Skin of body (tissue), 2 donors: Measurements from ENCODE around the gene CASP5. TPM values are rescaled to one million over a fixed set of nuclear protein-coding genes. Genes with fewer than 3 reads are reported as not detected.
A peak's percentile ranks its signal among the peaks of the same experiment; 100 is the strongest.
"Not testable (repeated sequence)": the region's sequence is repeated elsewhere in the genome, so short reads cannot be mapped to it uniquely, and the experiment has no call there.

Experiments used
- DNase-seq: peaks from one replicate; lab custom pipeline; 2025; lab: John Stamatoyannopoulos, UW
- total RNA-seq: library from RNA; depleted of rRNA; stranded (reverse); fragments of >200 nt; gene quantifications from one replicate; pipeline ENCODE4 v1.2.3, GENCODE V29; 2014

Gene CASP5
- total RNA-seq: 0.39 TPM

GRCh38 chr11:105023003-105023402 is at the start of gene CASP5:
Gene CASP5, minus strand, starts transcription at chr11:105023168. Its CDS starts 32 bp downstream, at chr11:105023136.
- no peak for DNase-seq

- not testable (repeated sequence) for DNase-seq
These were observed 49.1 kb upstream of the CASP5 start for GRCh38 chr11:105072080-105072479.

GRCh38 chr11:105071089-105071732 is 48.2 kb upstream of the CASP5 start:
- no peak for DNase-seq

- DNase-seq: no peak
These were observed 47.3 kb upstream of the CASP5 start for GRCh38 chr11:105070306-105070705.

- DNase-seq: not testable (repeated sequence)
These were observed 46.8 kb upstream of the CASP5 start for GRCh38 chr11:105069749-105070148.

GRCh38 chr11:105063245-105063941 is 40.4 kb upstream of the CASP5 start:
- DNase-seq: not testable (repeated sequence)

GRCh38 chr11:105057432-105057831 is 34.5 kb upstream of the CASP5 start:
- DNase-seq: no peak

GRCh38 chr11:105056446-105056845 is 33.5 kb upstream of the CASP5 start:
- DNase-seq: no peak

GRCh38 chr11:105054723-105055493 is 31.9 kb upstream of the CASP5 start:
- no peak for DNase-seq

- no peak for DNase-seq
These were observed 29.5 kb upstream of the CASP5 start for GRCh38 chr11:105052487-105052886.

- DNase-seq: no peak
These were observed 28.6 kb upstream of the CASP5 start for GRCh38 chr11:105051559-105051958.

GRCh38 chr11:105049481-105049880 is 26.5 kb upstream of the CASP5 start:
- DNase-seq: no peak

- peak; percentile 81 for DNase-seq
These were observed 24.1 kb upstream of the CASP5 start for GRCh38 chr11:105046898-105047579.

GRCh38 chr11:105045676-105046296 is 22.8 kb upstream of the CASP5 start:
- no peak for DNase-seq

- peak; percentile 66 for DNase-seq
These were observed 21.9 kb upstream of the CASP5 start, which contains the start of gene CARD16 for GRCh38 chr11:105044557-105045524. Gene CARD16, minus strand, starts transcription at chr11:105045335. Its CDS starts 38 bp downstream, at chr11:105045297.

- DNase-seq: no peak
These were observed 19.2 kb upstream of the CASP5 start for GRCh38 chr11:105042178-105042577.

GRCh38 chr11:105040703-105041102 is 17.7 kb upstream of the CASP5 start:
- DNase-seq: no peak

GRCh38 chr11:105034813-105035620 is 12.0 kb upstream of the CASP5 start, which contains the start of gene CASP1:
Gene CASP1, minus strand, starts transcription at chr11:105035144. Its CDS starts 31 bp downstream, at chr11:105035113.
- DNase-seq: peak; percentile 76

GRCh38 chr11:105034388-105034787 is 11.4 kb upstream of the CASP5 start:
- not testable (repeated sequence) for DNase-seq
